ENCODE results near the gene MLF2.

MLF2 gene

DNA sequence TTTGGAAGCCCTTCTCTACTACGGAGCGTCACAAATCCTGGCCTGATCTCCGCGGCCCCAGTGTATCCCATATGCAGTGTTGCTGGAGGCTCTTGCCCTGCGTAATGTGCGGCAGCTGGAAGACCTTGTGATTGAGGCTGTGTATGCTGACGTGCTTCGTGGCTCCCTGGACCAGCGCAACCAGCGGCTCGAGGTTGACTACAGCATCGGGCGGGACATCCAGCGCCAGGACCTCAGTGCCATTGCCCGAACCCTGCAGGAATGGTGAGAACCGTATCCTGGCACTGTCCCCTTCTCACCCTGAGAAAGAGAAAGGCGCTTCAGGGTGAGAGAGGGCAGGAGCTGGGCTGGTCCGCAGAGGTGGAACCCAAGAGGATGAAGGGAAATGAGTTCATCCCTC lies 23.8 kb downstream of the MLF2 start:
- Histone ChIP-seq H3K9ac (no peak overlapping the region), H3K79me2 (no peaks in the 10 kb centered on the region), H3K9me3 (ENCODE audit: control insufficient read depth, low read length) (no peaks in the 10 kb centered on the region), H3K27ac (no peak overlapping the region), H3K4me2 (ENCODE audit: low read length) (no peak overlapping the region), H3K36me3 (ENCODE audit: control insufficient read depth, insufficient read depth, low read length) (no peaks in the 10 kb centered on the region), H3K4me3 (ENCODE audit: low read depth, low read length) (no peak overlapping the region), H3K4me1 (no peaks in the 10 kb centered on the region), H3K27me3 (ENCODE audit: control insufficient read depth, insufficient read depth, low read length) (no peaks in the 10 kb centered on the region), H2AFZ (no peak overlapping the region)
- TF ChIP-seq CTCF (IDR thresholded peaks at IDR 0.05), result no peak

GRCh38 chr12:6725350-6725749 lies 27.6 kb downstream of the MLF2 start:
- Histone ChIP-seq H3K4me3 (ENCODE audit: low read depth, low read length) (no peak overlapping the region), H3K4me2 (ENCODE audit: low read length) (no peak overlapping the region), H2AFZ (no peak overlapping the region), H3K27ac (no peak overlapping the region), H3K79me2 (no peaks in the 10 kb centered on the region), H3K9me3 (ENCODE audit: control insufficient read depth, low read length) (no peaks in the 10 kb centered on the region), H3K27me3 (ENCODE audit: control insufficient read depth, insufficient read depth, low read length) (no peaks in the 10 kb centered on the region), H3K36me3 (ENCODE audit: control insufficient read depth, insufficient read depth, low read length) (no peaks in the 10 kb centered on the region), H3K9ac (no peak overlapping the region), H3K4me1 (no peaks in the 10 kb centered on the region)
- no peak for TF ChIP-seq CTCF (IDR thresholded peaks at IDR 0.05)

DNA sequence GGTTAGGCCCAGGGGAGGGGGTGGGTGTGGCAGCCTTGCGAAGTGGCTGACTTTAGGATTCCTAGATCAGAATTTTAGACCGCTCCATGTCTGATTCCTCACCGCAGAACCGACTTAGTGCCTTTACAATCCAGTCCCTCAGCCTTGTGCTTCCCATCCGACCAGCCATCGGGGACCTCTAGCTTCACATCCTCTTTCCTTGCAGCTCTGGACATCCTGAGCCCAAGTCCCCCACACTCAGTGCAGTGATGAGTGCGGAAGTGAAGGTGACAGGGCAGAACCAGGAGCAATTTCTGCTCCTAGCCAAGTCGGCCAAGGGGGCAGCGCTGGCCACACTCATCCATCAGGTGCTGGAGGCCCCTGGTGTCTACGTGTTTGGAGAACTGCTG lies 28.5 kb downstream of the MLF2 start:
- H3K4me2 ChIP-seq (ENCODE audit: low read length), result peak overlapping the region; percentile 99
- no peak overlapping the region for H3K9ac ChIP-seq
- no peaks in the 10 kb centered on the region for H3K27me3 ChIP-seq (ENCODE audit: control insufficient read depth, insufficient read depth, low read length)
- peak overlapping the region; percentile 87 for H3K4me3 ChIP-seq (ENCODE audit: low read depth, low read length)
- no peak for TF ChIP-seq CTCF (IDR thresholded peaks at IDR 0.05)
- no peaks in the 10 kb centered on the region for H3K4me1 ChIP-seq
- no peaks in the 10 kb centered on the region for H3K79me2 ChIP-seq
- H3K36me3 ChIP-seq (ENCODE audit: control insufficient read depth, insufficient read depth, low read length), result no peaks in the 10 kb centered on the region
- H2AFZ ChIP-seq, result peak overlapping the region; percentile 80
- no peaks in the 10 kb centered on the region for H3K9me3 ChIP-seq (ENCODE audit: control insufficient read depth, low read length)
- H3K27ac ChIP-seq, result peak overlapping the region; percentile 84

- Histone ChIP-seq H3K4me3 (ENCODE audit: low read depth, low read length) (peak within 1 kb of the TSS; percentile 87), H3K9me3 (ENCODE audit: control insufficient read depth, low read length) (no peaks in the 10 kb centered on the region), H3K79me2 (no peaks in the 10 kb centered on the region), H3K27me3 (ENCODE audit: control insufficient read depth, insufficient read depth, low read length) (no peaks in the 10 kb centered on the region), H3K9ac (no peak within 1 kb of the TSS), H3K27ac (peak within 1 kb of the TSS; percentile 84), H3K4me1 (no peaks in the 10 kb centered on the region), H2AFZ (peak within 1 kb of the TSS; percentile 80), H3K36me3 (ENCODE audit: control insufficient read depth, insufficient read depth, low read length) (no peaks in the 10 kb centered on the region), H3K4me2 (ENCODE audit: low read length) (peak within 1 kb of the TSS; percentile 99)
- no peak for TF ChIP-seq CTCF (IDR thresholded peaks at IDR 0.05)
Observed at GRCh38 chr12:6723607-6724408, 29.1 kb downstream of the MLF2 start, which contains the start of gene COPS7A. COPS7A (plus strand) TSS chr12:6724046; CDS start chr12:6724657, 611 bp downstream.

DNA sequence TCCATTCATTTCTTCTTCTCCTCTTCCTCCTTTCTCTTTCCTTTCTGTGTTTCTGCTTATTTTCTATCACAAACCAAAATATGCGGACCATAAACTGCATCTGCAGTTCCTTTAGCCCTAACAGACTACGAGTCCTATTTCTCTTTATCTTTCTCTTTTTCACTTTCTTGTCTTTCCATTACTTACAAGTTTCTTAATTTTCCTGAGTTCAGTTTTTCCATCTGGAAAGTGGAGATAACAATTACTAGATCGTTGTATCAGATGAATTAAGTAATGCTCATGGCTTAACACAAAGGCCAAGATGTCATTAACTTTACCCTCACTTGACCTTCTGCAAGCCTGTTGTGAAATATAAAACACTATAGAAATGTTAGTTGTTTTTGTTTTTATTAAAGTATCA lies 30.1 kb downstream of the MLF2 start:
- Histone ChIP-seq H2AFZ (peak overlapping the region; percentile 80), H3K36me3 (ENCODE audit: control insufficient read depth, insufficient read depth, low read length) (no peaks in the 10 kb centered on the region), H3K79me2 (no peaks in the 10 kb centered on the region), H3K4me3 (ENCODE audit: low read depth, low read length) (no peak overlapping the region), H3K9me3 (ENCODE audit: control insufficient read depth, low read length) (no peaks in the 10 kb centered on the region), H3K27me3 (ENCODE audit: control insufficient read depth, insufficient read depth, low read length) (no peaks in the 10 kb centered on the region), H3K27ac (no peak overlapping the region), H3K4me2 (ENCODE audit: low read length) (no peak overlapping the region), H3K9ac (no peak overlapping the region), H3K4me1 (no peaks in the 10 kb centered on the region)
- TF ChIP-seq CTCF (IDR thresholded peaks at IDR 0.05), result no peak
